Measurements from ENCODE around the gene NXPH4. TPM values are rescaled to one million over a fixed set of nuclear protein-coding genes. Genes with fewer than 3 reads are reported as not detected.

NXPH4 gene
- 3.2 and 3.5 TPM in 2 replicates for total RNA-seq

DNA sequence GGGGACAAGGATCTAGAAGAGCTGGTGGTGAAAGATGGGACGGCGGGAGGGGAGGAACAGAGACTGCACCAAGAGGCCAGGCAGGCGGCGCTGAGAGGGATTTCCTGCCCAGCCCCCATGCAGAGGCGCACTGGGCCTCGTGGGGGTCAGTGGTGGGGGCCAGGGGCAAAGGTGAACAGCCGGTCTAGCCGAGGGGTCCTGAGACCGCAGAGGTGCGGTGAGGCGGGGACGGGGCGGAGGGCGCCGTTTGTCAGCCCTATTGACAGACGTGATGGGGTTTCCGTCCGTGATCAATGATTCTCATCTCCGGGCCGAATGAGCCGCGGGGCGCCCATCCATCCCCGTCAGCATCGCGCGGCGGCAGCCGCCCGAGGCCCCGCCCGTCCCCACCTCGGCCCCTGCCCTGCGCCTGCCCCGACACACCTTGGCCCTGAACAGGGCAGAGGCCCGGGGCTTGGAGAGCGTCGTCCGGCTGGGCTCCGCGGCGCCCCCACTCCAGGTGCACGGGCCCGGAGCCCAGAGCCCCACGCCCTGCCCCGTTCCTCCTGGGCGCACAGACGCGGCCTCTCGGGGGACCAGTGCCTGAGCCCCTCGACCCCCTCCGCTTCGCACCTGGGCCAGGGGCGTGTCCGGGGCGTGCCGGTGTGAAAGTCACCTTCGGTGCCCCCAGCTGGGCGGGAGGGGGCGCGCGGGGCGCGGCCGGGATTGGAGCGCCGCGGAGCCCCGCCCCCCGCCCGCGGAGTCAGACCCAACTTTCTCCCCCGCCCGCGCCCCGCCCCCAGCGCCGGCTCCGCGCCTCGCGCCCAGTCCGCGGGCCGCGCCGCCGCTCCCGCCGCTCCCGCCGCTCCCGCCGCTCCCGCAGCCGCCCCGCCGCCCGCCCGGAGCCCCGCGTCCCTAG lies at the start of gene NXPH4:
NXPH4 (plus strand) TSS at position 781 of the 898 bp plus-strand sequence. CDS start 176 bp downstream, outside the sequence.

DNA sequence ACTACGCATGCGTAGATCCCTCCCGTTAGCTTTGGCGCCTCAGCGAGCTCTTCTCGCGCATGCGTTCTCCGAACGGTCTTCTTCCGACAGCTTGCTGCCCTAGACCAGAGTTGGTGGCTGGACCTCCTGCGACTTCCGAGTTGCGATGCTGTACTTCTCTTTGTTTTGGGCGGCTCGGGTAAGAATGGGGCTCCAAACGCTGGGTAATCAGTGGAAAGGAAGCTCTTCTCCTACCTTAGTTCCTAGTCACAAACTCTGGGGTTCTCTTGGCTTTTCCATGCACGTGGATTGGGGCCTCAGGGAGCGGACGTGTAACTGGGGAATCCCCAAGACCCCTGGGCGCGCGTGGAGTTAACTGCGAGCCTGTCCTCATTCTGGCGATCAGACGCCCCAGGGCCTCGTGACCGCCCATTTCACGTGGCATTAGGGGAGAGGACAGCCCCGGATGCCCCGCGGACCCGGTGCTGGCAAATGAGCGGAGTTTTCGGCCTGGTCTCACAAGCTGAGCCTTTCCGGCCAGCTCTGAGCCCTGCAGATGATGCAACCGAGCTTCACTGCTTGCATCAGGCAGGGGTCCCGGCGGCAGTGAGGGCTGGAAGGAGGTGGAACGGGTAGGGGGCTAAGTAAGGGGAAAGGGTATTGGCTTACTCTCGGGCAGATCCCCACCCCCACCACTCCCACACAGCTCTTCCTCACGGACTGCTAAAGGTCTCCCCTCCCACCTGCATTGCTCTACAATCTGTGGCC lies 13.2 kb downstream of the NXPH4 start, which contains the start of gene SHMT2:
SHMT2 (plus strand) TSS at position 78 of the 747 bp plus-strand sequence; CDS start at position 146, 68 bp downstream.

DNA sequence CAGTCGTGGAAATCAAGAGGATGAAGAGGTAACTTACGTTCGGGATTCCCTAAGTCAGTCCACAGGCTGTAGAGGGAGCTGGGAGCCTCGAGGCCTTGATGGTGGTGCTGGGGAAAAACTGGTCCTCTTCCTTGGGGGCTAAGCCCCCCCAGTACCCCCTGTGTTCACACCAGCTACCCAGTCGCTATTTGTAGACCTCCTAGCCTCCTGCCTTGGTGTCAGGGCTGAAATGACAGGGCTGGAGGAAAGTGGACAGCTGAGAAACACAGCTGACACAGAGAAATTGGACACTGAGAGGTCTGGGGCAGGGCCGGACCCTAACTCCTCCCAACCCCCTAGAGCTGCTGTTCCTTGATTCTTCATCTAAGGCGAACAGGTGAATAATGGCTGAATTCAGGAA lies 34.4 kb downstream of the NXPH4 start, which contains the start of gene STAC3:
STAC3 (minus strand) TSS at position 232 of the 400 bp plus-strand sequence. CDS start 1,551 bp downstream, outside the sequence.

Other genes starting within 250 kb of the NXPH4 start
- 3.5 and 5.0 TPM in 2 replicates for gene ZBTB39, start 210.2 kb upstream of the NXPH4 start, total RNA-seq
- gene TAC3, start 200.3 kb upstream of the NXPH4 start, total RNA-seq, result 0.33 TPM in 1 of 2 replicates, not detected in the other
- gene MYO1A, start 166.7 kb upstream of the NXPH4 start, total RNA-seq, result not detected in 2 replicates
- 7.9 and 14.5 TPM in 2 replicates for gene NEMP1, start 138.0 kb upstream of the NXPH4 start, total RNA-seq
- 45.5 and 72.9 TPM in 2 replicates for gene NAB2, start 127.7 kb upstream of the NXPH4 start, total RNA-seq
- 111 and 149 TPM in 2 replicates for gene STAT6, start 105.4 kb upstream of the NXPH4 start, total RNA-seq
- gene LRP1, start 88.3 kb upstream of the NXPH4 start, total RNA-seq, result 535 and 1,024 TPM in 2 replicates
- gene LRP1-AS, start 69.2 kb upstream of the NXPH4 start, total RNA-seq, result not detected in 2 replicates
- 200 and 211 TPM in 2 replicates for gene SHMT2, start 12.9 kb downstream of the NXPH4 start, total RNA-seq
- gene STAC3, start 34.4 kb downstream of the NXPH4 start, total RNA-seq, result 1.3 TPM in 1 of 2 replicates, not detected in the other
- gene R3HDM2, start 214.2 kb downstream of the NXPH4 start, total RNA-seq, result 15.7 and 23.7 TPM in 2 replicates
- not detected in 2 replicates for gene INHBC, start 218.0 kb downstream of the NXPH4 start, total RNA-seq
- gene INHBE, start 238.5 kb downstream of the NXPH4 start, total RNA-seq, result 2.6 and 3.8 TPM in 2 replicates
- gene GLI1, start 243.0 kb downstream of the NXPH4 start, total RNA-seq, result 1.2 and 1.6 TPM in 2 replicates

Data from smooth muscle cell of trachea (primary cell).